ENCODE results near the gene PRKD1.

Gene PRKD1

DNA sequence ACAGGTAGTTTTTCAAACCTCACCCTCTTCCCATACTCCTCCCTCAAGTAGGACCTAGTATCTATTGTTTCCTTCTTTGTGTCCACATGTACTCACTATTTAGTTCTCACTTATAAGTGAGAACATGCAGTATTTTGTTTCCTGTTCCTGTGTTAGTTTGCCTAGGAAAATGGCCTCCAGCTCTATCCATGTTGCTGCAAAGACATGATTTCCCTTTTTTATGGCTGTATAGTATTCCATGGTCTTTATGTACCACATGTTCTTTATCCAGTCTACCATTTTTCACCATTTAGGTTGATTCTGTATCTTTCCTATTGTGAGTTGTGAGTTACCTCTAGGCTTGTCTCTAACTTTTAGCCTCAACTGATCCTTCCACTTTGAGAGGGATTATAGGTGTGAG, 310.7 kb downstream of the PRKD1 start:
- Histone ChIP-seq H3K36me3 (ENCODE audit: control insufficient read depth in 2 of 2, insufficient read depth in 2 of 2, low read length in 2 of 2) (no peaks in the 10 kb centered on the region), H3K27me3 (ENCODE audit: control insufficient read depth in 2 of 2, insufficient read depth in 2 of 2, low read length in 2 of 2) (no peaks in the 10 kb centered on the region)

DNA sequence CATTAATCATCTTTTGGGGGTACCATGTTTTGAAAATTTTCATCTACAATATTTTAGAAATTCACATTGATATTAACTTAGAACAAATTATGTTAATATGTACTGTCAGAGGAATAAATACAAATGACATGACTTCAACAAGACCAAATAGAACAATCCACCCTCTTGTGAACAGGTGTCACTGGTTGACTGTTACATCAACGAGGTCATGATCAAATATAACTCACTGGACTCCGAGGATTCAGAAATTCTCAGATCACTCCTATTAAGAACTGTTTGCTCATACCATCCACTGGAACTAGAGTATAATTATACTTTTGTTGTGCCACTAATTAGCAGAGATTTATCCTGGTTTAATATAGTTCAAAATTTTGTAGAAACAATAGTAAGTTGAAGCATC, 318.8 kb downstream of the PRKD1 start:
- Histone ChIP-seq H3K27me3 (ENCODE audit: control insufficient read depth in 2 of 2, insufficient read depth in 2 of 2, low read length in 2 of 2) (no peaks in the 10 kb centered on the region), H3K36me3 (ENCODE audit: control insufficient read depth in 2 of 2, insufficient read depth in 2 of 2, low read length in 2 of 2) (no peaks in the 10 kb centered on the region), H3K27ac (ENCODE audit: low read depth in 2 of 2, low read length in 2 of 2) (no peak overlapping the region), H3K9me3 (ENCODE audit: control insufficient read depth in 2 of 2, low read length in 2 of 2) (no peaks in the 10 kb centered on the region), H3K4me1 (ENCODE audit: control insufficient read depth in 2 of 2, insufficient read depth in 2 of 2, low read length in 2 of 2) (no peaks in the 10 kb centered on the region), H3K9ac (ENCODE audit: low read depth in 1 of 2, low read length in 2 of 2) (no peak overlapping the region), H3K4me3 (ENCODE audit: low read length in 2 of 2) (no peak overlapping the region)

More for the DNA sequence above, 310.7 kb downstream of the PRKD1 start:
- Histone ChIP-seq H3K9ac (ENCODE audit: low read depth in 1 of 2, low read length in 2 of 2) (no peak overlapping the region), H3K4me1 (ENCODE audit: control insufficient read depth in 2 of 2, insufficient read depth in 2 of 2, low read length in 2 of 2) (no peaks in the 10 kb centered on the region), H3K27ac (ENCODE audit: low read depth in 2 of 2, low read length in 2 of 2) (no peak overlapping the region), H3K9me3 (ENCODE audit: control insufficient read depth in 2 of 2, low read length in 2 of 2) (no peaks in the 10 kb centered on the region), H3K4me3 (ENCODE audit: low read length in 2 of 2) (no peak overlapping the region)

DNA sequence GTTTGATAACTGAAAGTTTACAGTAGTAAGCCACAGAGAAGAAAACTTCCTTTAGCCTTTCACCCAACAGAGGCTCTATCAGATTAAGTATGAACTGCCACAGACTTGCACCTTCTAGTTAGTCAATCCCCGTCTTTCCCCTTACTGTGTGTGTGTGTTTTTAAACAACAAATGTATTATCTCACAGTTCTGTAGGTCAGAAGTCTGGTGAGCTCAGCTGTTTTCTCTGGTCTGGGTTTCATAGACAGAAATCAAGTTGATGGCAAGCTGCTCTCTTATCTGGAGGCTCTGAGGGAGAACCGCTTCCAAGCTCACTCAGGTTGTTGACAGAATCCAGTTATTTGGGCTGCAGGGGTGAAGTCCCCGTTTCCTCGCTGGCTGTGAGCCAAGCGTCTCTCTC, 320.5 kb downstream of the PRKD1 start:
- Histone ChIP-seq H3K27ac (ENCODE audit: low read depth in 2 of 2, low read length in 2 of 2) (no peak overlapping the region), H3K36me3 (ENCODE audit: control insufficient read depth in 2 of 2, insufficient read depth in 2 of 2, low read length in 2 of 2) (no peaks in the 10 kb centered on the region), H3K9me3 (ENCODE audit: control insufficient read depth in 2 of 2, low read length in 2 of 2) (no peaks in the 10 kb centered on the region), H3K9ac (ENCODE audit: low read depth in 1 of 2, low read length in 2 of 2) (no peak overlapping the region), H3K27me3 (ENCODE audit: control insufficient read depth in 2 of 2, insufficient read depth in 2 of 2, low read length in 2 of 2) (no peaks in the 10 kb centered on the region), H3K4me3 (ENCODE audit: low read length in 2 of 2) (no peak overlapping the region), H3K4me1 (ENCODE audit: control insufficient read depth in 2 of 2, insufficient read depth in 2 of 2, low read length in 2 of 2) (no peaks in the 10 kb centered on the region)

DNA sequence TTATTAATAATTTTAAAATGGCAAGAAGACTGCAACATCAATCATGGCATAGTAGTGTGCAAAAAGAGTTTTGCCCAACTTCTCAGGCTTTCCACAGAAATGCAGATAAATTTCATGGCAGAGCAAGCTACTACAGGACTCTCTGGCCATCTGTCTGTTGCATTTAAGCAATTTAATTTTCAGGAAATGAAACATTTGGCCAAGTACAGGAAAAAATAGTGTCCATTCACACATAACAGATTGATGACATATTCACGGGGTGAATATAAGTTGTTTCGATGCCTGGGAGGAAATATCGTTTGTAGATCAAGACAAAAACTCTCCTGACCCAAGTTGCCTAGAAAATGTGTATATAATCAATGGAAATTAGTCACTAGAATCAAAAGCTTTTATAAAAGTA, 324.0 kb downstream of the PRKD1 start:
- no peak overlapping the region for H3K27ac ChIP-seq (ENCODE audit: low read depth in 2 of 2, low read length in 2 of 2)
- H3K36me3 ChIP-seq (ENCODE audit: control insufficient read depth in 2 of 2, insufficient read depth in 2 of 2, low read length in 2 of 2), result no peaks in the 10 kb centered on the region
- no peak overlapping the region for H3K9ac ChIP-seq (ENCODE audit: low read depth in 1 of 2, low read length in 2 of 2)
- H3K4me3 ChIP-seq (ENCODE audit: low read length in 2 of 2), result no peak overlapping the region
- no peaks in the 10 kb centered on the region for H3K4me1 ChIP-seq (ENCODE audit: control insufficient read depth in 2 of 2, insufficient read depth in 2 of 2, low read length in 2 of 2)
- H3K9me3 ChIP-seq (ENCODE audit: control insufficient read depth in 2 of 2, low read length in 2 of 2), result no peaks in the 10 kb centered on the region
- H3K27me3 ChIP-seq (ENCODE audit: control insufficient read depth in 2 of 2, insufficient read depth in 2 of 2, low read length in 2 of 2), result no peaks in the 10 kb centered on the region

DNA sequence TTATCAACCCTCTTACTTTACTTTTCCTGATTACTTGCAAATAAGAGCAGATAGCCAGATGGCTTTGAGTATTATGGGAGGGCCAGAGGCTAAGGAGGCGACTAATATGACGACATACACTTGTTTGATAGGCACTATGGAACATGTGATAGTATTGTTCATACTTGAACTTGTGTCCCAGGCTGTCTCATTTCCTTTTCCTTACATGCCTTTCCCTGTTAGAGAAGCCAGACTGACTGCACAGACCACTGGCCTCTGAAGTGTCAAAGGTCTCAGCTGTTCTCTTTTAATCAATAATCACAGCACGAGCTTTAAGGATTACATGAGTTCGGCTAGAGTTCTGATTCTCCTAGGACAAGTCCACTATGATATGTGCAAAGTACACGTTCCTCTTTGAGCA, 326.0 kb downstream of the PRKD1 start:
- Histone ChIP-seq H3K4me3 (ENCODE audit: low read length in 2 of 2) (no peak overlapping the region), H3K4me1 (ENCODE audit: control insufficient read depth in 2 of 2, insufficient read depth in 2 of 2, low read length in 2 of 2) (no peaks in the 10 kb centered on the region), H3K9me3 (ENCODE audit: control insufficient read depth in 2 of 2, low read length in 2 of 2) (no peaks in the 10 kb centered on the region), H3K36me3 (ENCODE audit: control insufficient read depth in 2 of 2, insufficient read depth in 2 of 2, low read length in 2 of 2) (no peaks in the 10 kb centered on the region), H3K27me3 (ENCODE audit: control insufficient read depth in 2 of 2, insufficient read depth in 2 of 2, low read length in 2 of 2) (no peaks in the 10 kb centered on the region), H3K9ac (ENCODE audit: low read depth in 1 of 2, low read length in 2 of 2) (no peak overlapping the region), H3K27ac (ENCODE audit: low read depth in 2 of 2, low read length in 2 of 2) (no peak overlapping the region)

DNA sequence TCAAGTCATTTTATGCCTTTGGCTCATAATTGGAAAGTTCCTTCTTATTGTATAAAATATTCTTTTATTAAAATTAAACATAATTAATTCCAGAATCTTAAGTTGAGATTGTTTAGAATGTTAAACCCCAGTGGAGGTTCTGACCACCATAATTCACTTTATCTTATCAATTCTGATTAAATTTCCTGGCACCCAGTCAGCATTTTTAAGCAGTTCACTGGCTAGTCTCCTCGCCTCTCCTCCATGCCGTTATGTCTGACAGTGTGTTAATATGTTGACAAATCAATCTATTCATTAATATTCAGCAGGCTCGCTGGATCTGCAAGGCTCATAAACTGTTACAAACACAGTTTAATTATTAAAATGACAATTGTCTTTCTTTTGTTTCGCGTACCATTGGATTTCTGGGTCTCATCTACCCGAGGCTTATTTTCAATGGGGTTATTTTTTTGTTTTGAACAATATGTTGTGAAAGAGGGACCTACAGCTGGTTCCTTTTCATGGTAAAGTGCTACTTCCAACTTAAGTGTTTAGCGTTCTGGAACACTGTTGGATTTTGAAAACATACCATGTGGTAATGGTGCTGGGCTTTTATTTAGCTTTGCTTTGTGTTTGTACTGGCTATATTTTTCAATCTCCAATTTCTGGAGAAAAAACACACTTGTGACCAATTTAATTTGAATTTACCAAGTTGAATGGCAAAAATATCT, 339.7 kb downstream of the PRKD1 start:
- H3K4me3 ChIP-seq (ENCODE audit: low read length in 2 of 2), result no peak overlapping the region
- no peaks in the 10 kb centered on the region for H3K36me3 ChIP-seq (ENCODE audit: control insufficient read depth in 2 of 2, insufficient read depth in 2 of 2, low read length in 2 of 2)

DNA sequence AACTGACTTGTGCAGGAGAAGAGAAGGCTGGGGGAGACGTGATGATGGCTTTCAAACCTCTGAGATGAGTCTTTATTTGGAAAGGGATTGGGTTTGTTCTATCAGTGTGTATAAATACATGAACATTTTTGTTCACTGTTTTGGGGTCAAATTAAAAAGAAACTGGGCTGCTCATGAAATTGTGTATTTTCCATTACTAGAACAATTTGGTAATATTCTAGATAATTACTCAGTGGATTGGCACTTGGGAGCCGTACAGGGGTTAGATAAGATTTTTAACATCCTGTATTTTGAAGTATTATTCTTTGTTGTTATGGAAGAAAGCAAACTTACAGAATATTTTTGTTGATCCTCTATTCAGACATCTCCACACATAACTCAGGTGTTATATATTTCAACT, 340.6 kb downstream of the PRKD1 start:
- no peak overlapping the region for H3K27ac ChIP-seq (ENCODE audit: low read depth in 2 of 2, low read length in 2 of 2)

More for the DNA sequence above, 339.7 kb downstream of the PRKD1 start:
- H3K9me3 ChIP-seq (ENCODE audit: control insufficient read depth in 2 of 2, low read length in 2 of 2), result no peaks in the 10 kb centered on the region
- H3K4me1 ChIP-seq (ENCODE audit: control insufficient read depth in 2 of 2, insufficient read depth in 2 of 2, low read length in 2 of 2), result no peaks in the 10 kb centered on the region
- H3K27ac ChIP-seq (ENCODE audit: low read depth in 2 of 2, low read length in 2 of 2), result no peak overlapping the region
- H3K9ac ChIP-seq (ENCODE audit: low read depth in 1 of 2, low read length in 2 of 2), result no peak overlapping the region
- H3K27me3 ChIP-seq (ENCODE audit: control insufficient read depth in 2 of 2, insufficient read depth in 2 of 2, low read length in 2 of 2), result no peaks in the 10 kb centered on the region

DNA sequence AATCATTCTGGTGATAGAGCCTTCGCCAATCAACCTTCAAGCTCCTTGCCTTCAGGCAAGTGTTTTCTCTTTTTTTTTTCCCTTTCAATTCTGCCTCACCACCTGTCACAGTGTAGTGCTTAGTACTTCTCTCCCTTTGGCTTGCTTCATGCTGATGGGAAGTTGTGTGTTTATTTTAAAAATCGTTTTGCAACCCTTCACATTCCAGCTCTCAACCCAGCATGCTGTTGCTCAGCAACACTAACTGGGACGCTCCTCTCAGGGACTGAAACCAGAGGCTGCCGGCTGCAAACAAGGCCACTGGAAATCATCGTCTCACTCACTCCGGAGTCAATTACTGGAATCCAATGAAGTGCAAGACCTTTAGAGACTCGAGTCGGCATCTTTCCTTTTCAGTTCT, 342.7 kb downstream of the PRKD1 start:
- no peaks in the 10 kb centered on the region for H3K27me3 ChIP-seq (ENCODE audit: control insufficient read depth in 2 of 2, insufficient read depth in 2 of 2, low read length in 2 of 2)

More for the DNA sequence above, 340.6 kb downstream of the PRKD1 start:
- Histone ChIP-seq H3K9ac (ENCODE audit: low read depth in 1 of 2, low read length in 2 of 2) (no peak overlapping the region), H3K27me3 (ENCODE audit: control insufficient read depth in 2 of 2, insufficient read depth in 2 of 2, low read length in 2 of 2) (no peaks in the 10 kb centered on the region), H3K36me3 (ENCODE audit: control insufficient read depth in 2 of 2, insufficient read depth in 2 of 2, low read length in 2 of 2) (no peaks in the 10 kb centered on the region), H3K4me1 (ENCODE audit: control insufficient read depth in 2 of 2, insufficient read depth in 2 of 2, low read length in 2 of 2) (no peaks in the 10 kb centered on the region), H3K9me3 (ENCODE audit: control insufficient read depth in 2 of 2, low read length in 2 of 2) (no peaks in the 10 kb centered on the region), H3K4me3 (ENCODE audit: low read length in 2 of 2) (no peak overlapping the region)

DNA sequence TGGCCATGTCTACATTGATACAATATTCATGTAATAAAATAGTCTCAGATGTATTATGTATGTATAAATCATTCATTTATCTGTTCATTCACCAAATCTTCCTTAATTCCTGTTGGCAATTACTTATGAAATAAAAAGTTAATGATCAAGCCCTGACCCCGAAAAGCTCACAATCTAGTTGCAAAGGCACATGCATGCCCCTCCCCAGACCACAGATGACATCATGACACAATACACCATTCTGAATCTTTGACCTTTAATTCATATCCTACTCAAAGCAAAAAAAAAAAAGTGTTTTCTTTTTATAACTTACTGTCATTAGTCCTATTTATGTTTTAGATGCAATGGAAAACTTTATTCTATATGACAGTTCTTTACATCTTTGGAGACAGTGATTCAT, 346.9 kb downstream of the PRKD1 start:
- no peak overlapping the region for H3K9ac ChIP-seq (ENCODE audit: low read depth in 1 of 2, low read length in 2 of 2)
- H3K9me3 ChIP-seq (ENCODE audit: control insufficient read depth in 2 of 2, low read length in 2 of 2), result no peaks in the 10 kb centered on the region
- H3K4me3 ChIP-seq (ENCODE audit: low read length in 2 of 2), result no peak overlapping the region
- H3K36me3 ChIP-seq (ENCODE audit: control insufficient read depth in 2 of 2, insufficient read depth in 2 of 2, low read length in 2 of 2), result no peaks in the 10 kb centered on the region
- H3K4me1 ChIP-seq (ENCODE audit: control insufficient read depth in 2 of 2, insufficient read depth in 2 of 2, low read length in 2 of 2), result no peaks in the 10 kb centered on the region
- H3K27me3 ChIP-seq (ENCODE audit: control insufficient read depth in 2 of 2, insufficient read depth in 2 of 2, low read length in 2 of 2), result no peaks in the 10 kb centered on the region
- H3K27ac ChIP-seq (ENCODE audit: low read depth in 2 of 2, low read length in 2 of 2), result no peak overlapping the region

More for the DNA sequence above, 342.7 kb downstream of the PRKD1 start:
- H3K36me3 ChIP-seq (ENCODE audit: control insufficient read depth in 2 of 2, insufficient read depth in 2 of 2, low read length in 2 of 2), result no peaks in the 10 kb centered on the region
- no peaks in the 10 kb centered on the region for H3K4me1 ChIP-seq (ENCODE audit: control insufficient read depth in 2 of 2, insufficient read depth in 2 of 2, low read length in 2 of 2)
- no peaks in the 10 kb centered on the region for H3K9me3 ChIP-seq (ENCODE audit: control insufficient read depth in 2 of 2, low read length in 2 of 2)
- H3K4me3 ChIP-seq (ENCODE audit: low read length in 2 of 2), result no peak overlapping the region
- no peak overlapping the region for H3K9ac ChIP-seq (ENCODE audit: low read depth in 1 of 2, low read length in 2 of 2)
- no peak overlapping the region for H3K27ac ChIP-seq (ENCODE audit: low read depth in 2 of 2, low read length in 2 of 2)

DNA sequence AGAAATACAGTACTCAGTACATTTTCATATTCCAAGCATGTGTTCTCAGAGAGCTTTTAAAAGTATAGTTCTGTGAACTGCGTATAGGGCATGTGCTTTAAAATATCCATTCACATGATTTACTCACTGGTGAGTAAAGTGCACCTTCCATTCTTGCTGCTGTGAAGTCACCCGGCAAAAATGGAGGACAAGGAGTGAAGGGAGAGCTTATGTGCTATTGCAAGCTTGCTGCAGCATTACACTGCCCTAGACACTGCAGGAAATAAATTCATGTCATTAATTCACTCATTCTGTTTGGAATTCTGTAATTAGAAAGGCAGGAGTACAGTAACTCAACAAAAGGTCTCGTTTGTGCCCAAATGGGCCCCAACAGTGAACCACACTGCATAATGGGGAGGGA, 347.8 kb downstream of the PRKD1 start:
- no peak overlapping the region for H3K4me3 ChIP-seq (ENCODE audit: low read length in 2 of 2)
- H3K27me3 ChIP-seq (ENCODE audit: control insufficient read depth in 2 of 2, insufficient read depth in 2 of 2, low read length in 2 of 2), result no peaks in the 10 kb centered on the region
- no peaks in the 10 kb centered on the region for H3K36me3 ChIP-seq (ENCODE audit: control insufficient read depth in 2 of 2, insufficient read depth in 2 of 2, low read length in 2 of 2)
- no peak overlapping the region for H3K9ac ChIP-seq (ENCODE audit: low read depth in 1 of 2, low read length in 2 of 2)
- no peak overlapping the region for H3K27ac ChIP-seq (ENCODE audit: low read depth in 2 of 2, low read length in 2 of 2)
- no peaks in the 10 kb centered on the region for H3K4me1 ChIP-seq (ENCODE audit: control insufficient read depth in 2 of 2, insufficient read depth in 2 of 2, low read length in 2 of 2)
- no peaks in the 10 kb centered on the region for H3K9me3 ChIP-seq (ENCODE audit: control insufficient read depth in 2 of 2, low read length in 2 of 2)

Data from mucosa of rectum (tissue), 2 donors.